Activated naive CD4-positive, alpha-beta T cell treated with anti-CD3 and anti-CD28 coated beads for 36 hours (primary cell): Measurements from ENCODE around the gene CAND1. TPM values are rescaled to one million over a fixed set of nuclear protein-coding genes. Genes with fewer than 3 reads are reported as not detected.

Experiments
- CTCF ChIA-PET: fragments of 350-600 bp; sonication (Branson Sonifier 250); formaldehyde crosslinking; loops from one replicate; lab custom pipeline; 2021; ENCODE audit warnings: antibody characterized with exemption; lab: Charles Lee
- DNase-seq: peaks from one replicate; pipeline ENCODE4 v3.0.0-alpha.2; 2020
- H3K27ac Mint-ChIP-seq: one replicate; pipeline ENCODE4 v1.8.0; 2021; ENCODE audit warnings: mild to moderate bottlenecking, mixed read lengths
- H3K27me3 Mint-ChIP-seq: one replicate; pipeline ENCODE4 v1.8.0; 2021; ENCODE audit warnings: low read depth, mixed read lengths
- H3K36me3 Mint-ChIP-seq: one replicate; pipeline ENCODE4 v1.8.0; 2021; ENCODE audit warnings: low read depth, mixed read lengths
- H3K4me1 Mint-ChIP-seq: one replicate; pipeline ENCODE4 v1.8.0; 2021; ENCODE audit warnings: low read depth, mixed read lengths
- H3K4me3 Mint-ChIP-seq: one replicate; pipeline ENCODE4 v1.8.0; 2021; ENCODE audit warnings: mild to moderate bottlenecking, moderate library complexity, mixed read lengths
- H3K9me3 Mint-ChIP-seq: one replicate; pipeline ENCODE4 v1.8.0; 2021; ENCODE audit warnings: mixed read lengths
- intact Hi-C: fragments of 100-400 bp; cut with micrococcal nuclease; formaldehyde crosslinking; loops from one replicate; pipeline ENCODE4 v1.15.1; 2023
- total RNA-seq, 2 experiments: library from RNA; stranded (reverse); gene quantifications; one replicate each; pipeline ENCODE4 v1.2.3, GENCODE V29; 2021

CAND1 gene
- total RNA-seq, 2 experiments from 2014 or later = 221 to 224 TPM

- H3K9me3 Mint-ChIP-seq = no peaks in the 10 kb centered on the region
- peaks cover 48% of the 10 kb centered on the region for H3K4me1 Mint-ChIP-seq
- intact Hi-C loops = no loop called here
- no peaks in the 10 kb centered on the region for H3K27me3 Mint-ChIP-seq
- H3K36me3 Mint-ChIP-seq = peaks cover 42% of the 10 kb centered on the region
- CTCF ChIA-PET = interaction anchor here (0.6 to 0.7 kb wide), 2 partner anchors 11 to 157 kb away, joined by 3 to 6 read pairs; no protein-coding TSS in a partner anchor
- DNase-seq = no peak
- H3K4me3 Mint-ChIP-seq = no peak overlapping the region
- no peak overlapping the region for H3K27ac Mint-ChIP-seq
These were observed 17.1 kb downstream of the CAND1 start for GRCh38 chr12:67286257-67286656.

- Mint-ChIP-seq H3K4me3 (no peak overlapping the region), H3K27ac (no peak overlapping the region), H3K27me3 (no peaks in the 10 kb centered on the region), H3K4me1 (peaks cover 43% of the 10 kb centered on the region), H3K9me3 (no peaks in the 10 kb centered on the region), H3K36me3 (peaks cover 38% of the 10 kb centered on the region)
- no peak for DNase-seq
- intact Hi-C loops = no loop called here
- CTCF ChIA-PET = interaction anchor here (0.7 kb wide), 1 partner anchor 44 kb away, joined by 3 read pairs; no protein-coding TSS in a partner anchor
These were observed 18.2 kb downstream of the CAND1 start for GRCh38 chr12:67287311-67287710.

- peak overlapping the region; percentile 75 for H3K27ac Mint-ChIP-seq
- H3K36me3 Mint-ChIP-seq = peaks cover 41% of the 10 kb centered on the region
- peaks cover 38% of the 10 kb centered on the region for H3K4me1 Mint-ChIP-seq
- no peaks in the 10 kb centered on the region for H3K9me3 Mint-ChIP-seq
- CTCF ChIA-PET = no interaction called here
- intact Hi-C loops = no loop called here
- DNase-seq = no peak
- H3K4me3 Mint-ChIP-seq = no peak overlapping the region
- no peaks in the 10 kb centered on the region for H3K27me3 Mint-ChIP-seq
These were observed 19.4 kb downstream of the CAND1 start for GRCh38 chr12:67288561-67288960.

DNA sequence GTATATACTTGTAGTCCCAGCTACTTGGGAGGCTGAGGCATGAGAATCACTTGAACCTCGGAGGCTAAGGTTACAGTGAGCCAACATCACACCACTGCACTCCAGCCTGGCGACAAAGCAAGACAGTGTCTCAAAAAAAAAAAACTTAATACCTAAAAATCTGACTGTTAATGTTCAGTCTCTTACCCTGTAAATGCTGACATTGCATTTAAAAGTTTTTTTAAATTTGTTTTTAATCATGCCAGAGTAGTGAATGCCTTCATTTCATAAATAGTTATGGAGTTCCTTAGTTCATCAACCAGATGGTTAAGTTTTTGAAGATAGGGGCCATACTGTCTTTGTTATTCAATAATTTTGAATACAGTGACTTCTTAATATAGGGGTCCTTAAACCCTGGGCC is 21.2 kb downstream of the CAND1 start:
- CTCF ChIA-PET = no interaction called here
- H3K9me3 Mint-ChIP-seq = no peaks in the 10 kb centered on the region
- H3K4me3 Mint-ChIP-seq = no peak overlapping the region
- H3K27me3 Mint-ChIP-seq = no peaks in the 10 kb centered on the region
- H3K36me3 Mint-ChIP-seq = peaks cover 43% of the 10 kb centered on the region
- DNase-seq = no peak
- H3K27ac Mint-ChIP-seq = no peak overlapping the region
- peaks cover 31% of the 10 kb centered on the region for H3K4me1 Mint-ChIP-seq
- intact Hi-C loops = no loop called here

- Mint-ChIP-seq H3K4me3 (no peak overlapping the region), H3K36me3 (peaks cover 59% of the 10 kb centered on the region), H3K27me3 (no peaks in the 10 kb centered on the region), H3K27ac (no peak overlapping the region), H3K9me3 (no peaks in the 10 kb centered on the region), H3K4me1 (peaks cover 10% of the 10 kb centered on the region)
- no peak for DNase-seq
- CTCF ChIA-PET = interaction anchor here (0.6 kb wide), 1 partner anchor 12 kb away, joined by 3 read pairs; no protein-coding TSS in a partner anchor
- intact Hi-C loops = no loop called here
These were observed 30.4 kb downstream of the CAND1 start for GRCh38 chr12:67299526-67299925.

- intact Hi-C loops = no loop called here
- no peak for DNase-seq
- H3K27ac Mint-ChIP-seq = no peak overlapping the region
- peaks cover 10% of the 10 kb centered on the region for H3K4me1 Mint-ChIP-seq
- H3K36me3 Mint-ChIP-seq = peaks cover 56% of the 10 kb centered on the region
- H3K9me3 Mint-ChIP-seq = no peaks in the 10 kb centered on the region
- CTCF ChIA-PET = interaction anchor here (0.6 kb wide), 1 partner anchor 11 kb away, joined by 3 read pairs; no protein-coding TSS in a partner anchor
- H3K4me3 Mint-ChIP-seq = no peak overlapping the region
- no peaks in the 10 kb centered on the region for H3K27me3 Mint-ChIP-seq
These were observed 30.8 kb downstream of the CAND1 start for GRCh38 chr12:67299926-67300325.

DNA sequence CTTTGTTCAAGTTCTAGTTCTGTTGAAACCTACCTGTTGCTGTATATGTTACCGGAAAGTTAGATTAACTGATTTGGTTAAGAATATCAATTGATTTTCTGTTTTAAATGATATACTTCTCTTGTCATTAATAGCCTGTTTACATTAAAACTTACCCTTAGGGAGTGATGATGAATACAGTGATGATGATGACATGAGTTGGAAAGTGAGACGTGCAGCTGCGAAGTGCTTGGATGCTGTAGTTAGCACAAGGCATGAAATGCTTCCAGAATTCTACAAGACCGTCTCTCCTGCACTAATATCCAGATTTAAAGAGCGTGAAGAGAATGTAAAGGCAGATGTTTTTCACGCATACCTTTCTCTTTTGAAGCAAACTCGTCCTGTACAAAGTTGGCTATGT is 33.0 kb downstream of the CAND1 start:
- H3K27ac Mint-ChIP-seq = no peak overlapping the region
- peaks cover 61% of the 10 kb centered on the region for H3K36me3 Mint-ChIP-seq
- H3K4me3 Mint-ChIP-seq = no peak overlapping the region
- H3K9me3 Mint-ChIP-seq = no peaks in the 10 kb centered on the region
- no peak for DNase-seq
- CTCF ChIA-PET = no interaction called here
- H3K4me1 Mint-ChIP-seq = no peaks in the 10 kb centered on the region
- intact Hi-C loops = no loop called here
- no peaks in the 10 kb centered on the region for H3K27me3 Mint-ChIP-seq

DNA sequence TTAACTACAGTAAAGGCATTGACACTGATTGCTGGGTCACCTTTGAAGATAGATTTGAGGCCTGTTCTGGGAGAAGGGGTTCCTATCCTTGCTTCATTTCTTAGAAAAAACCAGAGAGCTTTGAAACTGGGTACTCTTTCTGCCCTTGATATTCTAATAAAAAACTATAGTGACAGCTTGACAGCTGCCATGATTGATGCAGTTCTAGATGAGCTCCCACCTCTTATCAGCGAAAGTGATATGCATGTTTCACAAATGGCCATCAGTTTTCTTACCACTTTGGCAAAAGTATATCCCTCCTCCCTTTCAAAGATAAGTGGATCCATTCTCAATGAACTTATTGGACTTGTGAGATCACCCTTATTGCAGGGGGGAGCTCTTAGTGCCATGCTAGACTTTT is 36.4 kb downstream of the CAND1 start:
- Mint-ChIP-seq H3K9me3 (no peaks in the 10 kb centered on the region), H3K36me3 (peaks cover 59% of the 10 kb centered on the region), H3K27ac (no peak overlapping the region), H3K4me1 (no peaks in the 10 kb centered on the region), H3K4me3 (no peak overlapping the region), H3K27me3 (no peaks in the 10 kb centered on the region)
- CTCF ChIA-PET = interaction anchor here (0.7 kb wide), 1 partner anchor 145 kb away, joined by 3 read pairs; no protein-coding TSS in a partner anchor
- no peak for DNase-seq
- intact Hi-C loops = no loop called here

DNA sequence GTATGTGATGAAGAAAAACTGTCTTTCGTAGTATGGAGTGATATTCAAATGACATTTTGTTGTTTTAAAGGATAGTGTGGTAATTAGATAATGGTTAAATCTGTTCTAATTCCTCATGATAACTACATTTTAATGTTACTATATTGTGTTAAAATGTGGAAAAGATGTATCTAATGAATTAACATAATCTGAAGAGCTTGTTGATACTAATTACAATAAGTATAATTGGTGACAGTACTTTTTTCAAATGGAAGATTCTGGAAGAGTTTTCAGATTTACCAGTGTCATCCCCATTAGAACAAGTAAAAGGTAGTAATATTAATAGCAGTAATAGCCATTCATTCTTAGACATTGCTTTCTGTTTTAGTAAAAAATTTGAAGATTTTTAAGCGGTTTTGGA is 37.6 kb downstream of the CAND1 start:
- Mint-ChIP-seq H3K27ac (no peak overlapping the region), H3K36me3 (peaks cover 61% of the 10 kb centered on the region), H3K4me1 (no peaks in the 10 kb centered on the region), H3K9me3 (no peaks in the 10 kb centered on the region), H3K4me3 (no peak overlapping the region), H3K27me3 (no peaks in the 10 kb centered on the region)
- CTCF ChIA-PET = interaction anchor here (1.1 kb wide), 1 partner anchor 16 kb away, joined by 5 read pairs; no protein-coding TSS in a partner anchor
- no peak for DNase-seq
- intact Hi-C loops = no loop called here

- CTCF ChIA-PET = no interaction called here
These were observed 46.5 kb downstream of the CAND1 start for GRCh38 chr12:67315661-67316060.

GRCh38 chr12:67318786-67319185 is 49.6 kb downstream of the CAND1 start:
- Mint-ChIP-seq H3K4me3 (no peak overlapping the region), H3K27ac (no peak overlapping the region), H3K9me3 (peaks cover 2% of the 10 kb centered on the region), H3K27me3 (no peaks in the 10 kb centered on the region), H3K4me1 (peaks cover 14% of the 10 kb centered on the region), H3K36me3 (peaks cover 48% of the 10 kb centered on the region)
- intact Hi-C loops = no loop called here
- DNase-seq = no peak
- CTCF ChIA-PET = interaction anchor here (0.6 kb wide), 1 partner anchor 124 kb away, joined by 6 read pairs; no protein-coding TSS in a partner anchor

More at GRCh38 chr12:67315661-67316060, 46.5 kb downstream of the CAND1 start:
- H3K36me3 Mint-ChIP-seq = peaks cover 46% of the 10 kb centered on the region
- no peaks in the 10 kb centered on the region for H3K9me3 Mint-ChIP-seq
- no peak overlapping the region for H3K27ac Mint-ChIP-seq
- intact Hi-C loops = no loop called here
- DNase-seq = no peak
- H3K4me1 Mint-ChIP-seq = peaks cover 10% of the 10 kb centered on the region
- no peaks in the 10 kb centered on the region for H3K27me3 Mint-ChIP-seq
- no peak overlapping the region for H3K4me3 Mint-ChIP-seq

DNA sequence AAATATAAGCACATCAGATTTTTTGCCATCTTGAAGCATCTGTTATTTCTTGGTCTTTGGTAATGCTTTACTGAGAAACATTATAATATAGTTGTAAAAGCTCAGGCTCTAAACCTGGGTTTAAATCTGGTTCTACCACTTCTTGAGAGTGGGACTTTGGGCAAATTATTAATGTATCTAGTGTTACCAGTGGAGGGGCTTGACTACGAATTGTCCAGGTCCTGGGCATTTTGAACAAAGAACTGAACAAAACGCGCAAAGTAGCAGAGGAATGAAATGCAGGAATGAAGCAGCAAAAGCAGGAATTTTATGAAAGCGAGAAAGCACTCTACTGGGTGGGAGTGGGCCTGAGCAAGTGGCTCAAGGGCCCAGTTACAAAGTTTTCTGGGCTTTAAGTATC is 50.8 kb downstream of the CAND1 start:
- Mint-ChIP-seq H3K4me1 (peaks cover 14% of the 10 kb centered on the region), H3K27me3 (no peaks in the 10 kb centered on the region), H3K9me3 (peaks cover 5% of the 10 kb centered on the region), H3K36me3 (peaks cover 42% of the 10 kb centered on the region), H3K27ac (no peak overlapping the region), H3K4me3 (no peak overlapping the region)
- intact Hi-C loops = no loop called here
- no peak for DNase-seq
- CTCF ChIA-PET = no interaction called here

- H3K36me3 Mint-ChIP-seq = peaks cover 42% of the 10 kb centered on the region
- no peak overlapping the region for H3K4me3 Mint-ChIP-seq
- DNase-seq = no peak
- CTCF ChIA-PET = no interaction called here
- no peaks in the 10 kb centered on the region for H3K27me3 Mint-ChIP-seq
- peak overlapping the region; percentile 47 for H3K27ac Mint-ChIP-seq
- peaks cover 14% of the 10 kb centered on the region for H3K4me1 Mint-ChIP-seq
- peaks cover 5% of the 10 kb centered on the region for H3K9me3 Mint-ChIP-seq
- intact Hi-C loops = no loop called here
These were observed 51.6 kb downstream of the CAND1 start for GRCh38 chr12:67320614-67321295.
